GM12878 (cell line): ENCODE results near the gene PLOD2. TPM values are rescaled to one million over a fixed set of nuclear protein-coding genes. Genes with fewer than 3 reads are reported as not detected.

Experiments used
- ATAC-seq: fragments of 200-7000 bp; cut with Tn5 transposase; 3 replicates; pipeline ENCODE4 v1.9.1; 2020; ENCODE audit warnings: mild to moderate bottlenecking, moderate library complexity
- BruUV-seq: library from RNA; stranded (reverse); fragments of 400-500 nt; replicated peaks from 2 replicates; lab custom pipeline; 2021; lab: Mats Ljungman, UMichigan
- CTCF ChIA-PET: fragments of 300-600 bp; sonication (Branson Sonifier 250); formaldehyde crosslinking; extraction: SDS; loops from one replicate; lab custom pipeline; 2021; ENCODE audit warnings: inconsistent platforms; lab: Yijun Ruan, JAX
- POLR2A ChIA-PET: fragments of 350-600 bp; formaldehyde crosslinking; extraction: SDS; loops from one replicate; lab custom pipeline; 2021; ENCODE audit warnings: inconsistent platforms; lab: Charles Lee
- RAD21 ChIA-PET: fragments of 300-600 bp; sonication (Branson Sonifier 250); formaldehyde crosslinking; loops from one replicate; lab custom pipeline; 2023; ENCODE audit warnings: antibody characterized with exemption; ENCODE audit not compliant: unreplicated experiment; lab: Charles Lee
- SMC1A ChIA-PET: fragments of 300-600 bp; sonication (Branson Sonifier 250); formaldehyde crosslinking; loops from one replicate; lab custom pipeline; 2023; ENCODE audit not compliant: unreplicated experiment, uncharacterized antibody; lab: Charles Lee
- DNase-seq: peaks from one replicate; pipeline ENCODE4 v3.0.0-alpha.2; 2011; ENCODE audit warnings: low read depth, low spot score
- FAIRE-seq: peaks from 3 replicates; lab custom pipeline; 2011; peaks lifted over from hg19 to GRCh38; lab: Jason Lieb, UNC
- H2AFZ ChIP-seq: 2 replicates; pipeline ENCODE4 v1.6.0; 2011; ENCODE audit warnings: low read depth, low read length, control low read depth; ENCODE audit not compliant: control insufficient read depth
- H3K27ac ChIP-seq: 2 replicates; pipeline ENCODE4 v1.5.1; 2011; ENCODE audit warnings: control low read depth; ENCODE audit not compliant: control insufficient read depth, insufficient read depth
- H3K27me3 ChIP-seq, 2 experiments: replicated peaks in 1 of 2; 2 replicates each; pipeline versions ENCODE4 v1.6.0 to v1.6.1; 2011; ENCODE audit warnings: low read length in 1 of 2; ENCODE audit not compliant: control insufficient read depth in 2 of 2, insufficient read depth in 2 of 2
- H3K36me3 ChIP-seq, 2 experiments: 2 replicates each; pipeline ENCODE4 v1.5.1; 2011; ENCODE audit warnings: low read length in 1 of 2; ENCODE audit not compliant: control insufficient read depth in 2 of 2, insufficient read depth in 2 of 2
- H3K4me1 ChIP-seq: 2 replicates; pipeline ENCODE4 v1.6.1; 2011; ENCODE audit warnings: mild to moderate bottlenecking, low read length, moderate library complexity, mixed read lengths; ENCODE audit not compliant: control insufficient read depth, insufficient read depth
- H3K4me2 ChIP-seq: 2 replicates; pipeline ENCODE4 v1.6.0; 2011; ENCODE audit warnings: control low read depth; ENCODE audit not compliant: control insufficient read depth, insufficient read depth
- H3K4me3 ChIP-seq: fragments of 200-600 bp; sonication (generic); 2 replicates; pipeline ENCODE4 v1.5.1; 2016
- H3K79me2 ChIP-seq: 2 replicates; pipeline ENCODE4 v1.6.0; 2011; ENCODE audit warnings: low read length; ENCODE audit not compliant: control insufficient read depth, insufficient read depth
- H3K9ac ChIP-seq: 2 replicates; pipeline ENCODE4 v1.8.0; 2011; ENCODE audit warnings: low read length, control low read depth, mixed read lengths; ENCODE audit not compliant: control insufficient read depth, insufficient read depth
- H3K9me3 ChIP-seq: replicated peaks from 3 replicates; pipeline ENCODE4 v1.5.1; 2011; ENCODE audit warnings: mild to moderate bottlenecking, low read length; ENCODE audit not compliant: control insufficient read depth, insufficient read depth
- H4K20me1 ChIP-seq: 2 replicates; pipeline ENCODE4 v1.6.0; 2011; ENCODE audit not compliant: control insufficient read depth, insufficient read depth
- HCFC1 ChIP-seq: fragments of 150-350 bp; IDR thresholded peaks from 2 replicates; pipeline ENCODE4 v1.6.1; 2014; ENCODE audit warnings: low read length
- HDAC6 ChIP-seq: fragments of 200-600 bp; sonication (generic); IDR thresholded peaks from one replicate; pipeline ENCODE4 v1.8.0; 2017; ENCODE audit warnings: antibody characterized with exemption; ENCODE audit not compliant: unreplicated experiment
- IRF4 ChIP-seq: IDR thresholded peaks from 2 replicates; pipeline ENCODE4 v1.6.1; 2011; ENCODE audit warnings: low read depth, low read length
- JUND ChIP-seq: IDR thresholded peaks from 2 replicates; pipeline ENCODE4 v1.6.1; 2012; ENCODE audit warnings: low read depth, mild to moderate bottlenecking, low read length, improper control_type of control experiment, moderate library complexity
- KLF5 ChIP-seq: fragments of 450-650 bp; IDR thresholded peaks from 2 replicates; pipeline ENCODE4 v1.6.1; 2014; ENCODE audit warnings: mild to moderate bottlenecking; ENCODE audit not compliant: partially characterized antibody
- NFYB ChIP-seq: IDR thresholded peaks from 2 replicates; pipeline ENCODE4 v1.6.1; 2011; ENCODE audit warnings: low read depth, mild to moderate bottlenecking, low read length, improper control_type of control experiment, moderate library complexity; ENCODE audit not compliant: insufficient read depth
- PML ChIP-seq: IDR thresholded peaks from 2 replicates; pipeline ENCODE4 v1.6.1; 2012; ENCODE audit warnings: low read length, inconsistent platforms
- SIN3A ChIP-seq: IDR thresholded peaks from 2 replicates; pipeline ENCODE4 v1.6.1; 2012; ENCODE audit warnings: low read depth, low read length, improper control_type of control experiment
- SP1 ChIP-seq: IDR thresholded peaks from one replicate; pipeline ENCODE4 v1.6.1; 2011; ENCODE audit warnings: low read depth, low read length
- SUZ12 ChIP-seq: fragments of 200-600 bp; sonication (generic); IDR thresholded peaks from one replicate; pipeline ENCODE4 v1.6.1; 2018; ENCODE audit warnings: antibody characterized with exemption, mild to moderate bottlenecking; ENCODE audit not compliant: unreplicated experiment
- WGBS: methylation state at CpG from one replicate; pipeline ENCODE4 v1.1.6; 2016; ENCODE audit warnings: low lambda C conversion rate; ENCODE audit not compliant: insufficient replicate concordance, insufficient coverage; ENCODE audit errors: missing lambda C conversion rate; 5-methylcytosine and 5-hydroxymethylcytosine counted together
- in situ Hi-C: fragments of 300-500 bp; cut with MboI; formaldehyde crosslinking; loops from 9 replicates; pipeline ENCODE4 v1.14.3; 2018; ENCODE audit warnings: mixed read lengths
- intact Hi-C: fragments of 100-400 bp; cut with micrococcal nuclease; formaldehyde crosslinking; loops from one replicate; pipeline ENCODE4 v1.14.2; 2022; ENCODE audit not compliant: unreplicated experiment
- polyA plus RNA-seq, 11 experiments: library from polyadenylated mRNA; depleted of rRNA in 4 of 11; unstranded in 6 of 11; stranded (reverse) in 5 of 11; fragments of >200 nt; fragmentation: Nextera tagmentation in 4 of 11; fragmentation: Illumina TruSeq in 1 of 11; extraction: Ambion mirVana in 4 of 11; extraction: Trizol in 1 of 11; gene quantifications; 1 replicate in 1 of 11; 2 replicates in 10 of 11; pipeline versions ENCODE4 v1.2.1 to v1.2.3, GENCODE V29; 2011 to 2016; ENCODE audit warnings: inconsistent platforms in 2 of 11, missing spikeins in 2 of 11, low read depth in 1 of 11
- total RNA-seq, 4 experiments: library from RNA; depleted of rRNA in 3 of 4; stranded (reverse); fragments of >200 nt in 3 of 4; fragmentation: Illumina TruSeq in 1 of 4; extraction: Trizol in 1 of 4; gene quantifications; 2 replicates each; pipeline versions ENCODE4 v1.2.1 to v1.2.3, GENCODE V29; 2013 to 2021
- TF ChIP-seq, protein P1 (sequence below): fragments of 450-650 bp; IDR thresholded peaks from 2 replicates; pipeline ENCODE4 v1.6.1; 2017; ENCODE audit warnings: mild to moderate bottlenecking

The PLOD2 gene
- total and polyA plus RNA-seq, 10 of the 15 experiments (the other 5 are each of a cell fraction or from before 2014, with no cell fraction given), result 0.03 to 0.56 (median 0.33) TPM; not detected in 4

DNA sequence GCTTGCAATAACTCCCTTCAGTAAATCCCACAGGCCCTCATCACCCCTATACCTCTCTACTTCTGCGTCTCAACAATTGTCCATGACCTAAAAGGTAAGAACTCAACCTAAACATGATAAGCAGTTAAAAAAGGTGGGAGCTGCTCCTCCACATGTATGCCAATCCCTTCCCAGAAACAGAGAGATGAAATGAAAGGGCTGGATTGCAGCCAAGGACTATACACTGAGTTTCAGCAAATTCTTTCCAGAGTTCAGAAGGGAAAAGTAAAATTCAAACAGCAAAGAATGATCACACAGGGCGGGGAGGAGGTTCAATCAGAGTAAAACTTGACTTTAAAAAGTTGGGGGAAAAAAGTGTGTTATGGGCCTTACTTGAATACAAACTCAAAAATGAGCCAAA, 27.5 kb downstream of the PLOD2 start:
- H3K36me3 ChIP-seq, result no peaks in the 10 kb centered on the region
- ChIA-PET CTCF (no interaction called here), POLR2A (no interaction called here), RAD21 (no interaction called here), SMC1A (no interaction called here)
- no peak overlapping the region for H2AFZ ChIP-seq
- BruUV-seq, result no TSS peak
- in situ Hi-C loops (no loop called here), intact Hi-C loops (no loop called here)
- TF ChIP-seq NFYB (no peak), KLF5 (no peak), IRF4 (no peak), SP1 (no peak), JUND (no peak), SUZ12 (no peak), HDAC6 (no peak), SIN3A (no peak), HCFC1 (no peak), PML (no peak)
- TF ChIP-seq, protein P1, sequence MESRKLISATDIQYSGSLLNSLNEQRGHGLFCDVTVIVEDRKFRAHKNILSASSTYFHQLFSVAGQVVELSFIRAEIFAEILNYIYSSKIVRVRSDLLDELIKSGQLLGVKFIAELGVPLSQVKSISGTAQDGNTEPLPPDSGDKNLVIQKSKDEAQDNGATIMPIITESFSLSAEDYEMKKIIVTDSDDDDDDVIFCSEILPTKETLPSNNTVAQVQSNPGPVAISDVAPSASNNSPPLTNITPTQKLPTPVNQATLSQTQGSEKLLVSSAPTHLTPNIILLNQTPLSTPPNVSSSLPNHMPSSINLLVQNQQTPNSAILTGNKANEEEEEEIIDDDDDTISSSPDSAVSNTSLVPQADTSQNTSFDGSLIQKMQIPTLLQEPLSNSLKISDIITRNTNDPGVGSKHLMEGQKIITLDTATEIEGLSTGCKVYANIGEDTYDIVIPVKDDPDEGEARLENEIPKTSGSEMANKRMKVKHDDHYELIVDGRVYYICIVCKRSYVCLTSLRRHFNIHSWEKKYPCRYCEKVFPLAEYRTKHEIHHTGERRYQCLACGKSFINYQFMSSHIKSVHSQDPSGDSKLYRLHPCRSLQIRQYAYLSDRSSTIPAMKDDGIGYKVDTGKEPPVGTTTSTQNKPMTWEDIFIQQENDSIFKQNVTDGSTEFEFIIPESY, result no peak
- H3K9ac ChIP-seq, result no peak overlapping the region
- DNase-seq (no peak), FAIRE-seq (no peak), ATAC-seq (no peak)
- no peaks in the 10 kb centered on the region for H4K20me1 ChIP-seq
- no peaks in the 10 kb centered on the region for H3K4me1 ChIP-seq
- H3K27ac ChIP-seq, result no peak overlapping the region
- no peaks in the 10 kb centered on the region for H3K27me3 ChIP-seq
- no peaks in the 10 kb centered on the region for H3K9me3 ChIP-seq
- no peaks in the 10 kb centered on the region for H3K79me2 ChIP-seq
- H3K4me2 ChIP-seq, result no peak overlapping the region
- 0% methylated on average over 2 of the region's 2 CpGs for WGBS
- H3K4me3 ChIP-seq, result no peak overlapping the region
